Astrocyte (in vitro differentiated cells and primary cell): Measurements from ENCODE around the gene ASPSCR1. TPM values are rescaled to one million over a fixed set of nuclear protein-coding genes. Genes with fewer than 3 reads are reported as not detected.

Source experiments
- DNase-seq: peaks from one replicate; pipeline ENCODE4 v3.0.0-alpha.2; 2010; ENCODE audit warnings: low read depth
- FAIRE-seq: peaks from 2 replicates; lab custom pipeline; 2011; peaks lifted over from hg19 to GRCh38; lab: Jason Lieb, UNC
- H2AFZ ChIP-seq: 2 replicates; pipeline ENCODE4 v1.6.0; 2012; ENCODE audit warnings: low read depth, low read length, inconsistent platforms
- H3K27ac ChIP-seq: 2 replicates; pipeline ENCODE4 v1.5.1; 2011; ENCODE audit warnings: low read depth, low read length, inconsistent platforms
- H3K27me3 ChIP-seq: 2 replicates; pipeline ENCODE4 v1.6.0; 2011; ENCODE audit warnings: low read length, inconsistent platforms; ENCODE audit not compliant: insufficient read depth
- H3K36me3 ChIP-seq: 2 replicates; pipeline ENCODE4 v1.5.1; 2011; ENCODE audit warnings: low read length, inconsistent platforms; ENCODE audit not compliant: insufficient read depth
- H3K4me1 ChIP-seq: 2 replicates; pipeline ENCODE4 v1.5.1; 2011; ENCODE audit warnings: low read length, inconsistent platforms; ENCODE audit not compliant: insufficient read depth
- H3K4me2 ChIP-seq: 2 replicates; pipeline ENCODE4 v1.6.0; 2012; ENCODE audit warnings: low read length, inconsistent platforms
- H3K4me3 ChIP-seq: 2 replicates; pipeline ENCODE4 v1.5.1; 2011; ENCODE audit warnings: low read depth, mild to moderate bottlenecking, low read length, inconsistent platforms; ENCODE audit not compliant: insufficient read depth
- H3K79me2 ChIP-seq: 2 replicates; pipeline ENCODE4 v1.6.0; 2012; ENCODE audit warnings: mild to moderate bottlenecking, low read length, inconsistent platforms; ENCODE audit not compliant: insufficient read depth
- H3K9ac ChIP-seq: 2 replicates; pipeline ENCODE4 v1.6.0; 2012; ENCODE audit warnings: mild to moderate bottlenecking, low read length, inconsistent platforms
- H3K9me3 ChIP-seq: 2 replicates; pipeline ENCODE4 v1.5.1; 2012; ENCODE audit warnings: low read depth, mild to moderate bottlenecking, low read length, inconsistent platforms; ENCODE audit not compliant: insufficient read depth
- H4K20me1 ChIP-seq: 2 replicates; pipeline ENCODE4 v1.6.0; 2012; ENCODE audit warnings: low read length, inconsistent platforms; ENCODE audit not compliant: insufficient read depth
- H3K27ac Mint-ChIP-seq: one replicate; pipeline ENCODE4 v1.8.0; 2021; ENCODE audit warnings: mild to moderate bottlenecking, mixed read lengths; ENCODE audit not compliant: unreplicated experiment
- H3K27me3 Mint-ChIP-seq: one replicate; pipeline ENCODE4 v1.8.0; 2021; ENCODE audit warnings: low read depth, mixed read lengths; ENCODE audit not compliant: unreplicated experiment
- H3K36me3 Mint-ChIP-seq: one replicate; pipeline ENCODE4 v1.8.0; 2021; ENCODE audit warnings: low read depth, mixed read lengths; ENCODE audit not compliant: unreplicated experiment
- H3K4me1 Mint-ChIP-seq: one replicate; pipeline ENCODE4 v1.8.0; 2021; ENCODE audit warnings: low read depth, mixed read lengths; ENCODE audit not compliant: unreplicated experiment
- H3K4me3 Mint-ChIP-seq: one replicate; pipeline ENCODE4 v1.8.0; 2021; ENCODE audit warnings: mild to moderate bottlenecking, moderate library complexity, mixed read lengths; ENCODE audit not compliant: unreplicated experiment
- H3K9me3 Mint-ChIP-seq: one replicate; pipeline ENCODE4 v1.8.0; 2021; ENCODE audit warnings: mild to moderate bottlenecking, mixed read lengths; ENCODE audit not compliant: unreplicated experiment
- CTCF ChIP-seq: IDR thresholded peaks from 2 replicates; pipeline ENCODE4 v1.5.1; 2011; ENCODE audit warnings: low read depth, mild to moderate bottlenecking, inconsistent platforms, low read length, moderate library complexity; ENCODE audit not compliant: insufficient read depth
- EZH2 ChIP-seq: IDR thresholded peaks from 2 replicates; pipeline ENCODE4 v1.6.1; 2012; ENCODE audit warnings: mild to moderate bottlenecking, low read length, inconsistent platforms; ENCODE audit not compliant: insufficient read depth
- total RNA-seq: library from RNA; stranded (reverse); gene quantifications from 2 replicates; pipeline ENCODE4 v1.2.1, GENCODE V29; 2021

The ASPSCR1 gene
- total RNA-seq, 1 donor from 2014 or later, result 25.5 TPM

- Histone ChIP-seq H3K36me3 (peaks cover 2% of the 10 kb centered on the region), H4K20me1 (peaks cover 20% of the 10 kb centered on the region), H3K4me3 (peak overlapping the region; percentile 71), H3K9ac (peak overlapping the region; percentile 92), H3K79me2 (peaks cover 30% of the 10 kb centered on the region), H3K9me3 (no peaks in the 10 kb centered on the region), H3K4me1 (peaks cover 12% of the 10 kb centered on the region), H3K4me2 (peak overlapping the region; percentile 96), H3K27me3 (no peaks in the 10 kb centered on the region), H3K27ac (peak overlapping the region; percentile 33), H2AFZ (peak overlapping the region; percentile 66)
- Mint-ChIP-seq H3K27me3 (no peaks in the 10 kb centered on the region), H3K4me3 (peak overlapping the region; percentile 76), H3K27ac (no peak overlapping the region), H3K9me3 (no peaks in the 10 kb centered on the region), H3K36me3 (peaks cover 2% of the 10 kb centered on the region), H3K4me1 (no peaks in the 10 kb centered on the region)
- TF ChIP-seq EZH2, result no peak
- no peak for TF ChIP-seq CTCF
- FAIRE-seq, result no peak
- DNase-seq, result peak; percentile 12
Observed at GRCh38 chr17:82065193-82065637, 87.8 kb downstream of the ASPSCR1 start.

GRCh38 chr17:82065638-82066303 is 88.3 kb downstream of the ASPSCR1 start, which contains the start of gene DUS1L:
Gene DUS1L, minus strand, starts transcription at chr17:82065804. Its CDS starts 745 bp downstream, at chr17:82065059.
- H3K79me2 ChIP-seq, result peaks cover 30% of the 10 kb centered on the region
- H3K27me3 ChIP-seq, result no peaks in the 10 kb centered on the region
- DNase-seq (peak; percentile 19), FAIRE-seq (no peak)
- H3K9me3 ChIP-seq, result no peaks in the 10 kb centered on the region
- peak within 1 kb of the TSS; percentile 99 for H2AFZ ChIP-seq
- H3K36me3 Mint-ChIP-seq, result no peaks in the 10 kb centered on the region
- peak within 1 kb of the TSS; percentile 71 for H3K4me3 ChIP-seq
- H3K4me3 Mint-ChIP-seq, result peak within 1 kb of the TSS; percentile 84
- TF ChIP-seq CTCF (no peak), EZH2 (no peak)
- H4K20me1 ChIP-seq, result peaks cover 17% of the 10 kb centered on the region
- no peak within 1 kb of the TSS for H3K27ac Mint-ChIP-seq
- peaks cover 12% of the 10 kb centered on the region for H3K4me1 ChIP-seq
- H3K36me3 ChIP-seq, result peaks cover 2% of the 10 kb centered on the region
- H3K9ac ChIP-seq, result peak within 1 kb of the TSS; percentile 92
- H3K9me3 Mint-ChIP-seq, result no peaks in the 10 kb centered on the region
- H3K4me2 ChIP-seq, result peak within 1 kb of the TSS; percentile 96
- H3K27me3 Mint-ChIP-seq, result no peaks in the 10 kb centered on the region
- no peaks in the 10 kb centered on the region for H3K4me1 Mint-ChIP-seq
- peak within 1 kb of the TSS; percentile 33 for H3K27ac ChIP-seq

Other genes starting within 250 kb of the ASPSCR1 start
- gene GCGR, start 173.5 kb upstream of the ASPSCR1 start, total RNA-seq, result not detected in 2 replicates
- gene MCRIP1, start 144.3 kb upstream of the ASPSCR1 start, total RNA-seq, result 106 and 113 TPM in 2 replicates
- 0.65 TPM in 1 of 2 replicates, not detected in the other for gene PPP1R27, start 142.6 kb upstream of the ASPSCR1 start, total RNA-seq
- 1,268 and 1,504 TPM in 2 replicates for gene P4HB, start 117.1 kb upstream of the ASPSCR1 start, total RNA-seq
- 352 and 367 TPM in 2 replicates for gene ARHGDIA, start 106.3 kb upstream of the ASPSCR1 start, total RNA-seq
- 86.4 and 110 TPM in 2 replicates for gene ALYREF, start 86.0 kb upstream of the ASPSCR1 start, total RNA-seq
- gene ANAPC11, start 85.9 kb upstream of the ASPSCR1 start, total RNA-seq, result 104 and 113 TPM in 2 replicates
- 2.0 and 2.7 TPM in 2 replicates for gene NPB, start 75.4 kb upstream of the ASPSCR1 start, total RNA-seq
- 26.0 and 31.6 TPM in 2 replicates for gene PCYT2, start 66.2 kb upstream of the ASPSCR1 start, total RNA-seq
- 26.5 and 30.2 TPM in 2 replicates for gene SIRT7, start 59.5 kb upstream of the ASPSCR1 start, total RNA-seq
- 33.2 and 35.8 TPM in 2 replicates for gene MAFG, start 49.9 kb upstream of the ASPSCR1 start, total RNA-seq
- gene PYCR1, start 40.3 kb upstream of the ASPSCR1 start, total RNA-seq, result 164 and 191 TPM in 2 replicates
- not detected in 2 replicates for gene MYADML2, start 30.4 kb upstream of the ASPSCR1 start, total RNA-seq
- gene NOTUM, start 16.4 kb upstream of the ASPSCR1 start, total RNA-seq, result 0.89 and 1.7 TPM in 2 replicates
- 26.3 and 26.7 TPM in 2 replicates for gene CENPX, start 45.2 kb downstream of the ASPSCR1 start, total RNA-seq
- gene LRRC45, start 45.7 kb downstream of the ASPSCR1 start, total RNA-seq, result 6.2 and 6.6 TPM in 2 replicates
- 40.5 and 41.3 TPM in 2 replicates for gene RAC3, start 54.0 kb downstream of the ASPSCR1 start, total RNA-seq
- 42.3 and 49.9 TPM in 2 replicates for gene DCXR, start 60.1 kb downstream of the ASPSCR1 start, total RNA-seq
- gene RFNG, start 74.2 kb downstream of the ASPSCR1 start, total RNA-seq, result 40.2 and 41.9 TPM in 2 replicates
- gene GPS1, start 74.3 kb downstream of the ASPSCR1 start, total RNA-seq, result 91.4 and 102 TPM in 2 replicates
- 55.1 and 59.5 TPM in 2 replicates for gene DUS1L, start 88.2 kb downstream of the ASPSCR1 start, total RNA-seq
- gene FASN, start 120.6 kb downstream of the ASPSCR1 start, total RNA-seq, result 156 and 203 TPM in 2 replicates
- gene CCDC57, start 235.2 kb downstream of the ASPSCR1 start, total RNA-seq, result 19.9 and 20.4 TPM in 2 replicates